Gastroesophageal sphincter (tissue), 3 donors: ENCODE results near the gene SGTA.

Experiments used
- CTCF ChIP-seq, 4 experiments: fragments of 200-600 bp in 2 of 4; fragments of 450-650 bp in 2 of 4; sonication (generic) in 1 of 4; IDR thresholded peaks; one replicate each; pipeline ENCODE4 v1.5.1; 2017 to 2019; ENCODE audit warnings: antibody characterized with exemption in 4 of 4, mild to moderate bottlenecking in 2 of 4, moderate library complexity in 2 of 4
- POLR2A ChIP-seq, 2 donors: fragments of 450-650 bp; IDR thresholded peaks; one replicate each; pipeline ENCODE4 v1.6.1; 2017; ENCODE audit warnings: antibody characterized with exemption in 2 of 2, mild to moderate bottlenecking in 2 of 2, moderate library complexity in 1 of 2
- POLR2AphosphoS5 ChIP-seq: sonication (generic); formaldehyde crosslinking; IDR thresholded peaks from one replicate; pipeline ENCODE4 v1.6.1; 2017; ENCODE audit warnings: antibody characterized with exemption

- TF ChIP-seq CTCF (IDR thresholded peaks at IDR 0.05) = no peak
- TF ChIP-seq POLR2AphosphoS5 = no peak
- no peak for TF ChIP-seq POLR2A (IDR thresholded peaks at IDR 0.05)
Measured at GRCh38 chr19:2769218-2769617, 13.9 kb downstream of the SGTA start.
